ENCODE results near the gene PIGQ. TPM values are rescaled to one million over a fixed set of nuclear protein-coding genes. Genes with fewer than 3 reads are reported as not detected.

Gene PIGQ
- total and polyA plus RNA-seq, 2 of the 13 experiments (the other 11 are each of a cell fraction or from before 2014, with no cell fraction given), result 7.7 to 19.7 TPM

- TF ChIP-seq ZNF253 (CRISPR knock-in tag; IDR thresholded peaks at IDR 0.05; ENCODE audit: borderline replicate concordance) (no peak), FOXC1 (CRISPR knock-in tag; IDR thresholded peaks at IDR 0.05; ENCODE audit: borderline replicate concordance) (peak; percentile 63; the same call in 1 of the 2 replicates), MTF2 (CRISPR knock-in tag; IDR thresholded peaks at IDR 0.05; ENCODE audit: borderline replicate concordance) (peak; percentile 48; the same call in 1 of the 2 replicates), ZNF383 (CRISPR knock-in tag; IDR thresholded peaks at IDR 0.05; ENCODE audit: borderline replicate concordance) (0 out of 2 replicates have a peak, but pooled peaks have one; percentile 66), PITX1 (CRISPR knock-in tag; IDR thresholded peaks at IDR 0.05) (peak; percentile 69), HOMEZ (CRISPR knock-in tag; IDR thresholded peaks at IDR 0.05; ENCODE audit: low read depth) (no peak), ZNF407 (CRISPR knock-in tag; IDR thresholded peaks at IDR 0.05; ENCODE audit: not compliant biosample characterization) (no peak), KLF16 (CRISPR knock-in tag; IDR thresholded peaks at IDR 0.05) (peak in 1 of 2 experiments; percentile 77; a peak in 2 of 4 replicates), PBX3 (CRISPR knock-in tag; IDR thresholded peaks at IDR 0.05; ENCODE audit: borderline replicate concordance) (no peak), ZFX (CRISPR knock-in tag; IDR thresholded peaks at IDR 0.05; ENCODE audit: low read depth) (peak; percentile 79), SNRNP70 (IDR thresholded peaks at IDR 0.05; ENCODE audit: low read depth, low read length) (no peak), TOPORS (CRISPR knock-in tag; IDR thresholded peaks at IDR 0.05) (no peak), UBTF (CRISPR knock-in tag; IDR thresholded peaks at IDR 0.05) (peak; percentile 33; the same call in 1 of the 2 replicates), POLR2A (IDR thresholded peaks at IDR 0.05; ENCODE audit: insufficient read depth in 1 of 2, low read depth in 2 of 2, low read length in 2 of 2) (peak in 1 of 2 experiments; percentile 61; a peak in 1 of 4 replicates), ZNF34 (CRISPR knock-in tag; IDR thresholded peaks at IDR 0.05; ENCODE audit: borderline replicate concordance) (0 out of 2 replicates have a peak, but pooled peaks have one; percentile 33)
Observed at GRCh38 chr16:630815-631405, 61.1 kb downstream of the PIGQ start, which contains the start of gene WFIKKN1 (continued).

Measured in HepG2 (cell line).